ENCODE data around the gene BLM.
"Not testable (repeated sequence)": the region's sequence is repeated elsewhere in the genome, so short reads cannot be mapped to it uniquely, and the experiment has no call there.

Gene BLM

DNA sequence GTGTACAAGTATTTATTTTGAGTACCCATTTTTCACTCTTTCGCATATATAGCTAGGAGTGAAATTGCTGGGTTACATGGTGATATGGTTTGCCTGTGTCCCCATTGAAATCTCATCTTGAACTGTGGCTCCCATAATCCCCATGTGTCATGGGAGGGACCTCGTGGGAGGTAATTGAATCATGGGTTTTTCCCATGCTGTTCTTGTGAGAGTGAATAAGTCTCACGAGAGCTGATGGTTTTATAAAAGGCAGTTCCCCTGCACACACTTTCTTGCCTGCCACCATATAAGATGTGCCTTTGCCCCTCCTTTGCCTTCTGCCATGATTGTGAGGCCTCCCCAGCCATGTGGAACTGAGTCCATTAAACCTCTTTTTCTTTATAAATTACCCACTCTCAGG, 23.4 kb downstream of the BLM start:
- FAIRE-seq: not testable (repeated sequence)

DNA sequence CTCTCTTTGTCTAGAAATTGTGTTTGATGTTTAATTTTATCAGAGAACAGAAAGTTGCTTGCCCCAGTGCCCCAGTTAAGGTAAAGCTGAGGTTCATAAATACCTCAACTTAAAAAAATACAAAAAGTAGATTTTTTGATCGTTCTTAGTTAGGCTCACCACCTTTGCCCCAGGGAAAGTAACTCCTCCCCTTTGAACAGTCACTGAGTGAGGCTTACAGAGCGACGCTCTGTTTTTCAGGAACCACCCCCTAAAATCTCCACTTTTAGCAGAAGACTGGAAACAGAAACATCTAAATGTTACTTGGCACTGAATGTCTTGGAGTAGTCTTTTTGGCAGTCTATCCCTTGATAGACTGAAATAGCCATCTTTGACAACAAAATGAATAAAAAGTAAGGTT, 24.9 kb downstream of the BLM start:
- no peak for FAIRE-seq

GRCh38 chr15:90743407-90743806, 26.3 kb downstream of the BLM start:
- FAIRE-seq: no peak

DNA sequence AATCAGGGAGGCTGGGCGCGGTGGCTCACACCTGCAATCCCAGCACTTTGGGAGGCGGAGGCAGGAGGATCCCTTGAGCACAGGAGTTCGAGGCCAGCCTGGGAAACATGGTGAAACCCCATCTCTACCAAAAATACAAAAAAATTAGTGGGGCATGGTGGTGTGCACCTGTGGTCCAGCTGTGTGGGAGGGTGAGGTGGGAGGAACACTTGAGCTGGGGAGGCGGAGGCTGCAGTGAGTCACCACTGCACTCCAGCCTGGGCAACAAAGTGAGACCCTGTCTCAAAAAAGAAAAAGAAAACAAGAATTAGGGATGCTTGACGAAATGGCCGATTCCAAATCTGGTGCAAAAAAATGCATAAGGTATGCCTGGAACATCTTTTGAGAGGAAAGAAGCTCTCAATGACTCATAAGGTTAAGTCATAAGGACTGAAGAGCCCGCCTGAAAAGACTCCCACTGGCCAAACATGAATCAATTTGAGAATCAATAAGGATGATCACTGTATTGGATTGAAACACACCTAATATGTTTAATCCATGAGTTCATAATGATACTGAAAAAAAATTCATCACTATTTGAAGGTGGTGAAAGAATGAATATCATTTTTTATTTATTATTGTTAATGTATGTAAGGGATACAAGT, 27.7 kb downstream of the BLM start:
- FAIRE-seq: no peak

GRCh38 chr15:90749754-90750153, 32.6 kb downstream of the BLM start:
- no peak for FAIRE-seq

GRCh38 chr15:90750186-90750585, 33.0 kb downstream of the BLM start:
- FAIRE-seq: no peak

- no peak for FAIRE-seq
Observed at GRCh38 chr15:90751300-90751825, 34.2 kb downstream of the BLM start.

- no peak for FAIRE-seq
Observed at GRCh38 chr15:90756916-90757315, 39.8 kb downstream of the BLM start.

DNA sequence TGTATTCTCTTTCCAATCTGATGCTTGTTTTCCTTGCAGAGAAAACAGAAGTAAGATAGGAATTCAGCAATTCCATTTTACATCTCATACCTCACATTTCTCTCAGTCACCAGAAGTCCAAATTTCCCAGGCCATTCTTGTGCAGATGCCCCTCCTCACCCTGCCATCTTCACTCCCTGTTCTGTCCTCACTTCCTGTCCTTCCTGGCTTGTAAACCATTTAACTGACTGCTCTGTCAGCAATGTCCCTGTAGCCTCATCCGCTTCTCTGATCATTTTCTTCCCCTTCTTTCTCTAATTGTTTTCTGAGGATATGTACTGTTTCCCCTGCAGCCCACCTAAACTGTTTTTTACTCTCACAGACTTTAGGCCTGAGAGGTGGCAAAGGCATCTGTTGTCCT, 40.3 kb downstream of the BLM start:
- FAIRE-seq: no peak

GRCh38 chr15:90760661-90761232, 43.6 kb downstream of the BLM start:
- FAIRE-seq: no peak

DNA sequence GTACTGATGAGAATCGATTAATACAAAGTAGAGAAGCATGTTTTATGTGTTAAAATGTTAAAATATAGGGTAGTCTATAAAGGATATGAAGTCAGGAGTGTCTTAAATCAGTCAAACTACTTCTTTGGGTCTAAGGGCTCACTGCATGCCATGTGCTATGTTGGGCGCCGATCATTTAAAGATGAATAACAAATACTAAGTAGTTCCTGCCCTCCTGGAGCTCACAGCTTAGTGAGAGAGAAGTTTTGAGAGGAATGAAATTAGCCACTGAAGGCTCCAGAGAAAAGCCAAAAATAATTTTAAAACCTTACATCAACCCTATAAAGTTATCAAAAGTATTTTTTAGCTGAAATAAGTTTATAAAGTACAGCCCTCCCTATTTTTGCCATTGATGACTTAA, 44.5 kb downstream of the BLM start:
- no peak for FAIRE-seq

DNA sequence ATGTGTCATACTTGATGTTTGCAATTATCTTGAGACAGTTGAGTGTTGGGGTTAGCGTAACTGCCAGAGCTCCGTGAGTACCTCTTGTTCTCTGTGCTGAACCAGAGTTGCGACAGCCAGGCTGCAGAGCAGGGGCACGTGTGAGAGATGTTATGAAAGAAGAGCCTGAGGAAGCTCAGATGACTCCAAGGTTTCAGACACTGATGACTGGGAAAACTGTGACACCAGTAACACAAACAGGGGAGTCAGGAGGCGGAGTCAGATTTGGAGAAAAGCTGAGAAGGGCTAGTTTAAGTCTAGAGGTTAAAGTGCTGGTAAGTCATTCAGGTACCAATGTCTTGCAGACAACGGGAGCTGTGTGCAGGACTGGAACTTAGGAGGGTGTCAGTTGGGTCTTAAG, 45.0 kb downstream of the BLM start:
- no peak for FAIRE-seq

DNA sequence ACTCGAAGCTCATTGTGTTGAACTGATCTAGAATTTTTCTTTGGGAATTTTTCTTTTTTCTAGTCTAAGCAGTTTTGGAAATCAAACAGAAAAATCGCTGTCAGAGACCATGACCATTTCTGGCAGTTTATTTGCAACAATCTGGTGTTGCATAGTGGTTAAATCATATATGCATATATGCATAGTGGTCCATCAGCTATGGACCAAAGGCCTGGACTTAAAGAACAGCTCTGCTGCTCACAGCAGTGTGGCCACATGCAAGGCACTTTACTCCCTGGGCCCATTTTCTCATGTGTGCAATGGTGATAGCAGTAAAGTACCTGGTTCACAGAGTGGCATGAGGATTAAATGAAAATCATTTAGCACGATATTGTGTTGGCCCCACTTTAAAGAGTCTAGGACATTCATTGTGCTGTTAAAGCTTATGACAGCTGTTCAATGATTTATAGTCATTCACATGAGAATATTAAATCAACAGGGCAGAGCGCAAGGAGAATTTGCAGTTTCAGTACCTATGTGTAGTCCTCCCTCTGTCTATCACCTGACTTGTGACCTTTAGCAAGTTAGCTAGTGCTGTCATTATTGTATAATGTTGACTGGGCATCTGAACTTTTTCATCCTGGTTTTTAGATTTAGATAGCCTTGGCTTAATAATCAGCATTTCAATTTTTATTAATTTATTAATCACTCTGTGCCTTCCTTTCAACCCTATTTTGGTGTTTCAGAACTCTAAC, 46.4 kb downstream of the BLM start:
- FAIRE-seq: no peak

DNA sequence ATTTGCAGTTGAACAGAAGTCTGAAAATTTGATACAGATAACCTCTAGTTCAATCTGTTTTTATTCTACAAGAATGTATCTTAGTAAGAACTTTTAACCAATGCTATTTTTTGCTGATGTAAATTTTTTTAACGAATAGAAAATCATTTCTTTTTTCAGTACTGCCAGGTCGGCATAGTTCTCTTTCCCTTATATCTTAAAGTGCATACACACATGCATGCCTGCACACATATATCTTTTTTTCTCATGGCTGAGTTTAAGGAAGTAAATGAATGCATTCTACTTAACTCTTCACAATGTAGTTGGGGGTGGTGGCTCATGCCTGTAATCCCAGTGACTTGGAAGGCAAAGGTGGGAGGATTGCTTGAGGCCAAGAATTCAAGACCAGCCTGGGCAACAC, 48.4 kb downstream of the BLM start:
- FAIRE-seq: no peak

DNA sequence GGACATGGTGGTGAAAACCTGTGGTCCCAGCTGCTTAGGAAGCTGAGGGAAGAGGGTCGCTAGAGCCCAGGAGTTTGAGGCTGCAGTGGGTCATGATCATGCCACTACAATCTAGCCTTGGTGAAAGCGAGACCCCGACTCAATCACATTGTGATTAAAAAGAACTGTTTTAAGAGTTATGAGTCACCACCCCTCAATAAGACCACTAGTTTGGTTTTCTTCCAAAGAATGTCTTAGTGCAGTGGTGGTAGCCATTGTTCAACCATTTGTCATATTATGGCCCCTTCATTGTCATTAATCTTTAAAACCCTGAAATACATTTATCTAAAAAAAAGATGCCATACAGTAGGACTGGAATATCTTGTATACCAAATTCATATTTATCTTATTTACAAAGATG, 48.8 kb downstream of the BLM start:
- FAIRE-seq: no peak

- FAIRE-seq: no peak
Observed at GRCh38 chr15:90769375-90769774, 52.2 kb downstream of the BLM start.

GRCh38 chr15:90773485-90773884, 56.3 kb downstream of the BLM start:
- no peak for FAIRE-seq

- FAIRE-seq: no peak
Observed at GRCh38 chr15:90774731-90775514, 57.8 kb downstream of the BLM start.

GRCh38 chr15:90780916-90781315, 63.8 kb downstream of the BLM start:
- FAIRE-seq: no peak

DNA sequence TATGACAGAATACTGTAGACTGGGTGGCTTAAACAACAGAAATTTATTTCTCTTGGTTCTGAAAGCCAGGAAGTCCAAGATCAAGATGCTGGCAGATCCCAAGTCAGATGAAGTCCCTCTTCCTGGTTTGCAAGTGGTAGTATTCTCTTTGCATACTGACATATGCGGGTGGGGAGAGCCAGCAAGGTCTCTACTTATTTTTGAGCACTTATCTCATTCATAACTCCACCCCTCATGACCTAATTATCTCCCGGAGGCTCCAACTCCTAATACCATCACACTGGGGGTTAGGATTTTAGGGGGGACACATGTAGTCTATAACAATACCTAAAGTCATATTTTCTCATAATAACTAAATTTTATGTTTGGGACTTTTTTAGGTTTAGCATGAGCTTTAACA, 65.3 kb downstream of the BLM start:
- FAIRE-seq: no peak

- FAIRE-seq: no peak
Observed at GRCh38 chr15:90787881-90788280, 70.7 kb downstream of the BLM start.

DNA sequence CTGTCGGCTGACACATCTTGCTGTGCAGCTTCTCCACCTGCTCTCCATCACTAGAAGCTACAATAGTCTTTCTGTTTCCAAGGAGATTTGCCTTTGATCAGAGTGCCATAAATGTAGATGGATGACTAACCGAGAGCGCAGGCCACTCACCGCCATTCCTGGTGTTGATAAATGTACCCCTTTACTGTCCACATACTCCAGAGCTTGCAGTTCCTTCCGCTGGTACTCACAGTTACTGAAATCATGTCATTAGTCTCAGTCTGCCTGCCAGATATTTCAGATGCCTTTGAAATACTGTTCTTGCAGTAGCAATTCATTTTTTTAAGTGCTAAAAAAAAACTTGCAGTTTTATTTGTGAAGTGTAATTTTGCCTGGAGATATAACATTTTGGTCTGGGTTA, 72.3 kb downstream of the BLM start:
- FAIRE-seq: no peak

- FAIRE-seq: no peak
Observed at GRCh38 chr15:90790057-90790456, 72.9 kb downstream of the BLM start.

DNA sequence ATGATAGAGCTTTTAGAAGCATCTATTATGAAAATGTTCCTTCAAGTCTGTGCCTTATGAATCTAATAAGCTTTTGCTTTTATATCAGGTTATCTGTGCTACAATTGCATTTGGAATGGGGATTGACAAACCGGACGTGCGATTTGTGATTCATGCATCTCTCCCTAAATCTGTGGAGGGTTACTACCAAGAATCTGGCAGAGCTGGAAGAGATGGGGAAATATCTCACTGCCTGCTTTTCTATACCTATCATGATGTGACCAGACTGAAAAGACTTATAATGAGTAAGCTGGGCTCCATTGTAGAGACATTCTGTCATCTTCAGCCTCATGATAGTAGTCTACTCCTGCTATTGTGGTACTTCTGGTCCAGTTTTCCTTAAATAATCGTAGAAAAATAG, 73.4 kb downstream of the BLM start:
- no peak for FAIRE-seq
